Stimulated activated CD8-positive, alpha-beta memory T cell treated with anti-CD3 and anti-CD28 coated beads, Interleukin-7, amount 100 ng/mL, for 1 hour (primary cell): ENCODE data around the gene ARL11.
A peak's percentile ranks its signal among the peaks of the same experiment; 100 is the strongest.
"Not testable (repeated sequence)": the region's sequence is repeated elsewhere in the genome, so short reads cannot be mapped to it uniquely, and the experiment has no call there.

Experiments used
- DNase-seq, 2 donors: peaks; one replicate each; pipeline ENCODE4 v3.0.0-alpha.2; 2020; ENCODE audit warnings: low read depth in 2 of 2

ARL11 gene

DNA sequence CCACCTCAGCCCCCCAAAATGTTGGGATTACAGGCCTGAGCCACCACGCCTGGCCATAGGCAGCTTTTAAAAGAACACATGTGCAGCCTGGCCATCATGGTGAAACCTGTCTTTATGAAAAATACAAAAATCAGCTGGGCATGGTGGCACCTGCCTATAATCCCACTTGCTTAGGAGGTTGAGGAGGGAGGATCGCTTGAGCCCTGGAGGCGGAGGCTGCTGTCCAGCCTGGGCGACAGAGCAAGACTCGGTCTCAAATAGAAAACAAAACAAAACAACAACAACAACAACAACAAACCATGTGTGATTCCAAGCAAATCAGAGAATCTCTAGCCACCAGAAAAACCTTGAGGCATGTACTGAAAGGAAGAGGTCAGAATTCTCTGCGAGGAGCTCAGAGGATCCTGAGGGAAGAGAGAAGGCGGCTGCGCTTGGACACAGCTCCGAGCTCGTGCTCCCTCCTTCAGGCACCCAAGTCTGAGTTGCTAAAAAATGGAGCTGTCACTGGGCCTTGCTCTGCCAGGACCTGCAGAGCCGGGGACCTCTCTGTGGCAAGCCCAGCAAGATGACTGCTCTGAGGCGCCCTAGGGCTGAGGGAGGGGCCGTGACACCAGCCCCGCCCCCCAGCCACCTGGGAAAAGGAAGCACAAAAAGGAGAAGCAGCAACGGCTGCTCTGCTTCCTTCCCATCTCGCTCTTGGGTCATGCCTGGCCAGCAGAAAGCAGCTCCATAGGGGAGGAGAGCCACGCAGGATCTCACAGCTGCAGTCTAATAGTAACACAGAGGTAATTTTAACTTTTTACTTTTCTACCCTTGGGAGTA is at the start of gene ARL11:
Gene ARL11 (plus strand): TSS at position 677 of the 822 bp plus-strand sequence. CDS start 1,941 bp downstream, outside the sequence.
- peak in 1 of 2 donors; percentile 12 for DNase-seq

DNA sequence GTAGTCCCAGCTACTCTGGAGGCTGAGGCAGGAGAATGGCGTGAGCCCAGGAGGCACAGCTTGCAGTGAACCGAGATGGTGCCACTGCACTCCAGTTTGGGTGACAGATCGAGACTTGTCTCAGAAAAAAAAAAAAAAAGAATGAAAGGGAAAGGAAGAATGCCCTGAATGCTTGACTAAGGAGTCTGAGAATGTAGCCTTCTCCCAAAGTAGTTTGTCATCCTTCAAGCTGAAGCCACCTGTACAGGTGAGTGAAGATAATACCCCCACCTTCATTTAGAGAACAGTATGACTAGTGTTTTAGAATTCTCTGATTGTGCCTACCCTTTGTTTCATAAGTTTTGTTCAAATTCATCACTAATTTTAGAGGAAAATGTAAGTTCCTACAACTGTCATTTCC is 48.8 kb upstream of the ARL11 start:
- no peak for DNase-seq

- DNase-seq = no peak
Measured at GRCh38 chr13:49580980-49581680, 47.2 kb upstream of the ARL11 start.

DNA sequence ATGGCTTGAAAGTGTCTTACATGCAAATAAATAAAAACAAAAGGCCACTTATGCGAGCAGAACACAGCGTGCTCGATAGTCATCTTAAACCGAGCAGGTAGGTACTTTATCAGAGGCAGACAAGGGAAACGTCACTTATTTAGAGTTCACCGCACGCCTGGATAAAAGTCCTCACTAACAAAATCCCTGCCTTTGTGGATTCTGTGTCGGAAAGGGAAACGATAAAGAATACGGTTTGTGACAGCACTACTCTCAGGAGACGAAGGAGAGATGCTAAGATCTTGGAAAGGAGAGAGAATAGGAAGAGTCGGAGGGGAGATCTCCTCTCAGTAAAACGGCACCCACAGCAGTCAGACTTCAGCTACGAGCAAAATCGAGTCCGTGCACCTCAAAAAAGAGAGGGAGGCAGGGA is 43.5 kb upstream of the ARL11 start:
- DNase-seq = no peak

- peak; percentile 26 to 44 for DNase-seq
Measured at GRCh38 chr13:49585220-49586157, 42.8 kb upstream of the ARL11 start, which contains the start of gene RCBTB1. Gene RCBTB1 (minus strand): TSS chr13:49585558. CDS start chr13:49567279, 18,279 bp downstream.

GRCh38 chr13:49586717-49587116 is 41.6 kb upstream of the ARL11 start:
- DNase-seq = no peak

- no peak for DNase-seq
Measured at GRCh38 chr13:49587311-49587847, 40.9 kb upstream of the ARL11 start.

DNA sequence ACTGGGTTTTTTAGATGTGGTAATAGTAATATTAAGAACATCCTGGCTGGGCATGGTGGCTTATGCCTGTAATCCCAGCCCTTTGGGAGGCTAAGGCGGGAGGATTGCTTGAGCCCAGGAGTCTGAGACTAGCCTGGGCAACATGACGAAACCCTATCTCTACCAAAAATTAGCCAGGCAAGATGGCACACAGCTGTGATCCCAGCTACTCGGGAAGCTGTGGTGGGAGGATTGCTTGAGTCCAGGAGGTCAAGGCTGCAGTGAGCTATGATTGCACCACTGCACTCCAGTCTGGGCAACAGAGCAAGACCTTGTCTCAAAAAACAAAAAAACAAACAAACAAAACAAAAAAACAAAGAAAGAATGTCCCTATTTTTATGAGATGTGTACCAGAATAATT is 37.6 kb upstream of the ARL11 start:
- DNase-seq = not testable (repeated sequence)

DNA sequence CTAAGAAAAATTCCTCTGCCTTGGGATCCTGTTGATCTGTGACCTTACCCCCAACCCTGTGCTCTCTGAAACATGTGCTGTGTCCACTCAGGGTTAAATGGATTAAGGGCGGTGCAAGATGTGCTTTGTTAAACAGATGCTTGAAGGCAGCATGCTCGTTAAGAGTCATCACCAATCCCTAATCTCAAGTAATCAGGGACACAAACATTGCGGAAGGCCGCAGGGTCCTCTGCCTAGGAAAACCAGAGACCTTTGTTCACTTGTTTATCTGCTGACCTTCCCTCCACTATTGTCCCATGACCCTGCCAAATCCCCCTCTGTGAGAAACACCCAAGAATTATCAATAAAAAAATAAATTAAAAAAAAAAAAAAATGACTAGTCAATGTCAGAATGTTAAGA is 34.4 kb upstream of the ARL11 start:
- DNase-seq = not testable (repeated sequence)

- no peak for DNase-seq
Measured at GRCh38 chr13:49594576-49594975, 33.7 kb upstream of the ARL11 start.

GRCh38 chr13:49596221-49596620 is 32.1 kb upstream of the ARL11 start:
- DNase-seq = no peak

DNA sequence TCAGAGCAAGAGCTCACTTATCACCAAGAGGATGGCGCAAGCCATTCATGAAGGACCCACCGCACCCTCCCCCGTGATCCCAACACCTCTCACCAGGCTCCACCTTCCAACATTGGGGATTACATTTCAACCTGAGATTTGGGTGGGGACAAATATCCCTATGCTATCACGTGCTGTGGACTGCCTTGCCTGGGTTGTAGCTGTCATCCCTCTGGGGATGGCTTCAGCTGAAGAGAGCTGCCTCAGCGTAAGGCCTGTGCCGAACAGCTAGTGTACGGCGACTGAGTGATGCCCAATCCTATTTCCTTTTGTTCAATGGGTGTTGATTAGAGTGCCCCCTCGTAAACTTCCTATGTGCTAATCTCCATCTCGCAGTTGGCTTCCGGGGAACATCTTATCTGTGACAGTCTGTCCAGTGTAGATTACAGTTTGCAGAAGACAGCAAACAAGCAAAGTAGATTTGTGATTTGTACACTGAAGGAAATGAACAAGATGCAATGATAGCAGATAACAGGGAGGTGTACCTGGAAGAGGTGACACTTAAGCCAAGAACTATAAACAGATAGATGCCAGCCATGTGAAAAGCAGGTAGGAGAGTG is 31.2 kb upstream of the ARL11 start:
- no peak for DNase-seq

DNA sequence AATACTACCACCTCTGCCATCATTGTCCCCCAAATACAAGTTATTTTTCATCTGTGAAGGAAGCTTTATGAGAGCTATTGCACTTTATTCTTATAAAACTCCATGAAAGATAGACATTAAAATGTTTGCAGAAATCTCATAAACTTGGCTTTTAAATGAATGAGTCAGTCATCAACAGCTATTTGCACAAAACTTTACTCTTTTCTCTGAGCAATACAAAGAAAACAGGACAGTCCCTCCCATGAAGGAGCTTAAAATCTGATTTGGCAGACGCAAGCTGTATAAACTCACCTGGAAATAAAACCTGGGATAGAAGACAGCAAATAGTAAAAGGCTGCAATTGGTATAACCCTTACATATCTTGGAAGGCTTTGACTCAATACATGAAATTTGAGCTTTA is 26.3 kb upstream of the ARL11 start:
- DNase-seq = no peak

GRCh38 chr13:49602615-49603014 is 25.7 kb upstream of the ARL11 start:
- DNase-seq = not testable (repeated sequence)

GRCh38 chr13:49604570-49604969 is 23.7 kb upstream of the ARL11 start:
- DNase-seq = no peak

DNA sequence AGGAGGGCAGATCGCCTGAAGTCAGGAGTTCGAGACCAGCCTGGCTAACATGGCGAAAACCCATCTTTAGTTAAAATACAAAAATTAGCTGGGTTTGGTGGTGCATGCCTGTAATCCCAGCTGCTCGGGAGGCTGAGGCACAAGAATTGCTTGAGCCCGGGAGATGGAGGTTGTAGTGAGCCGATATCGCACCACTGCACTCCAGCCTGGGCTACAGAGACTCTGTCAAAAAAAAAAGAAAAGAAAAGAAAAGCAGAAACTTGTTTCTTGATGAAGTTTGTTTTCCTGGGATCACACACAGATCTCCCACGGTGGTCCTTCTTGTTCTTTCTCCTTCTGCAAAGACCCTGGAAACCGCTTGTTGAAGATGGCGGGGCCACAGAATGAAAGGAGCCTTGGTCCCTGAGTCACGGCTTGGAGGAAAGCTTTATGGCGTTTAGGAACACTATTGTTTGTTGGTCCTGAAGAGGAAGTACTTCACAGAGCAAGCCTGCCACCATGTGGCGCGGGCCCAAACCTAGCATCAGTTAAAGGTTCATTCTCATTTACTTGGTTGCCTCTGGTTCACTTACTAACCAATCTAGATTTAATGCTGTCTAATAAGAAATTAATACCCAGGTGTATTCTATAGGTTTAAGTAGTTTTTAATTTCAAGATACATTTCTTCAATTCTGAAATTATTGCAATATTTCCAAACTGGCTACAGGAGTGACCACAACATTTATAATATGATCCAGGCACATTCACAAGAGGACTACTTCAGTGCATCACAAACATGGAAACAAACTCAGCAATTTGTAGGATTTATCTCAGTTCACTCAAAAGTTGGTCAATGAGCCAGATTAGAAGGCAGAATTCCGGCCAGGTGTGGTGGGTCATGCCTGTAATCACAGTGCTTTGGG is 21.3 kb upstream of the ARL11 start:
- peak; percentile 50 to 70 for DNase-seq

DNA sequence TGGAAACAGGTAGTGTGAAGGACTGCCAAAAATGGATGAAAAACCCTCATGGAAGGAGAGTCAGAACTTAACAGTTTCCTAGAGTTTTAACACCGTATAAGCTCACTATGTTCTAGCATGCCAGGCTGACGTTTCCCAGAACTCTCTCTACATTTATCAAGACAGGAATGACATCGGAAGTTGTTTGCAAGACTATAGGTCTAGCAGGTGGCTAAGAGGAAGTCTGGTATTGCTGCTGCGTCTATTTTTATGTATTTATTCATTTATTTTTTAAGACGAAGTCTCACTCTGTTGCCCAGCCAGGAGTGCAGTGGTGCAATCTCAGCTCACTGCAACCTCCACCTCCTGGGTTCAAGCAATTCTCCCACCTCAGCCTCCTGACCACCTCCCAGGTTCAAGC is 20.5 kb upstream of the ARL11 start:
- DNase-seq = no peak

- no peak for DNase-seq
Measured at GRCh38 chr13:49608651-49609331, 19.5 kb upstream of the ARL11 start.

DNA sequence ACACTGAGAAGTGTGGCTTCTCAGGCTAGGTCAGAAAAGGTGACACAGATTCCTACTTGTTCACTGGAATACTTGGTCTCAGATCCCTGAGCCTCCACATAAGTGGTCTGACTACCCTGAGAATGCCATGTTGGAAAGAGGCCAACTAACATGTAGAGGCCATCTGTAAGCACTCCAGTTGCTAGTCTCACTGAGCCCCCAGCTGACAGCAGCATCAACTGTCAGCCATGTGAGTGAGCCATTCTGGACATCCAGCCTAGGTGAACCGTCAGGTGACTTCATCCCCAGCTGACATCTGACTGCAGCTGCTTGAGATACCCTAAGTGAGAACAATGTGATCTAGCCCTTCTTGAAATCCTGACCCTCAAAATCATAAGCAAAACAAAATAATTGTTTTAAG is 18.1 kb upstream of the ARL11 start:
- no peak for DNase-seq
